PC-9 (cell line): Measurements from ENCODE around the gene OXCT1.

ENCODE experiments used
- EZH2 ChIP-seq: fragments of 200-600 bp; sonication (generic); IDR thresholded peaks from 2 replicates; pipeline ENCODE4 v1.8.0; 2017; ENCODE audit warnings: antibody characterized with exemption, low read depth
- TF ChIP-seq, protein P1 (sequence below): fragments of 200-600 bp; sonication (generic); conservative IDR thresholded peaks from 2 replicates; pipeline ENCODE4 v1.6.1; 2017; ENCODE audit warnings: mixed run types, antibody characterized with exemption, mild to moderate bottlenecking, moderate library complexity

DNA sequence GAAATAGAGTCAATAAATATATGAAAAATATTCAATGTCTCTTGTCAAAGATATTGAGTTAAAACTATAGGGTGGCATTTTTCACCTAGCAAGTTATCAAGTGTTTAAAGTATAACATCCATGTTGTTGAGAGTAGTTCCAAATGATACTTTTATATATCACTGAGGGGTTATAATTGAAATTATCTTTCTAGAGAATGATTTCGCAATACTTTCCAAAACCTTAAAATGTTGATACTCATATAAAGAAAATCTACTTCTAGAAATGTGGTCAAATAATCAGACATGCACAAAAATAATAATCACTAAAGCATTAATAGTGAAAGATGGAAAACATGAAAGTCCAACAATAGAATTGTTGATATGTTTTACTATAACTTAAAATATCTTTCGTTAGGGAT, 50.1 kb downstream of the OXCT1 start:
- TF ChIP-seq, protein P1, sequence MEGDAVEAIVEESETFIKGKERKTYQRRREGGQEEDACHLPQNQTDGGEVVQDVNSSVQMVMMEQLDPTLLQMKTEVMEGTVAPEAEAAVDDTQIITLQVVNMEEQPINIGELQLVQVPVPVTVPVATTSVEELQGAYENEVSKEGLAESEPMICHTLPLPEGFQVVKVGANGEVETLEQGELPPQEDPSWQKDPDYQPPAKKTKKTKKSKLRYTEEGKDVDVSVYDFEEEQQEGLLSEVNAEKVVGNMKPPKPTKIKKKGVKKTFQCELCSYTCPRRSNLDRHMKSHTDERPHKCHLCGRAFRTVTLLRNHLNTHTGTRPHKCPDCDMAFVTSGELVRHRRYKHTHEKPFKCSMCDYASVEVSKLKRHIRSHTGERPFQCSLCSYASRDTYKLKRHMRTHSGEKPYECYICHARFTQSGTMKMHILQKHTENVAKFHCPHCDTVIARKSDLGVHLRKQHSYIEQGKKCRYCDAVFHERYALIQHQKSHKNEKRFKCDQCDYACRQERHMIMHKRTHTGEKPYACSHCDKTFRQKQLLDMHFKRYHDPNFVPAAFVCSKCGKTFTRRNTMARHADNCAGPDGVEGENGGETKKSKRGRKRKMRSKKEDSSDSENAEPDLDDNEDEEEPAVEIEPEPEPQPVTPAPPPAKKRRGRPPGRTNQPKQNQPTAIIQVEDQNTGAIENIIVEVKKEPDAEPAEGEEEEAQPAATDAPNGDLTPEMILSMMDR, result no peak
- TF ChIP-seq EZH2, result no peak
